Activated T-cell treated with anti-CD3 and anti-CD28 coated beads for 48 hours (primary cell): ENCODE data around the gene IQGAP2.

Source experiments
- DNase-seq: peaks from one replicate; pipeline ENCODE4 v3.0.0-alpha.2; 2020; ENCODE audit warnings: low read depth

Gene IQGAP2

GRCh38 chr5:76402886-76403765 lies at the start of gene IQGAP2:
Gene IQGAP2, plus strand, starts transcription at chr5:76403285. Its CDS starts 261 bp downstream, at chr5:76403546.
- peak; percentile 81 for DNase-seq

- DNase-seq, result no peak
Observed at GRCh38 chr5:76356887-76357286, 46.2 kb upstream of the IQGAP2 start.

GRCh38 chr5:76363352-76364225 lies 39.5 kb upstream of the IQGAP2 start:
- DNase-seq, result no peak

GRCh38 chr5:76364226-76364589 lies 38.9 kb upstream of the IQGAP2 start:
- DNase-seq, result no peak

DNA sequence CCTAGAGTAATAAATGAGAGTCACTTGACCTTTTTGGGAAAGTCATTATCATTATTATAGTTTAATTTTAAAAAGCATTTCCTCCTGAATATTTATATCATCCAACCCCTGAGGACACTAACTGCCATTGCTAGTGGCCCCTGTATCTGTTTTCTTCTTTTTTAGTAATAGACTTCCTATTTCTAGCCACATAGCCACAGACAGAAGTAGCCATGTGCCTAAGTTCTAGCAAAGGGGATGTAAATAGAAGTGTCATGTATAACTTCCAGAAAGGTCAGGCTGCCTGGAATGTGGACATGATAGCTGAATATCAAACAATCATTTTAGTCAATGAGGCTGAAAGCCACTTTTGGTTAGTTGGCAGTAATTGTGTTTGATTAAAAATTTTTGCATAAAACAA lies 37.5 kb upstream of the IQGAP2 start:
- no peak for DNase-seq

GRCh38 chr5:76366596-76366995 lies 36.5 kb upstream of the IQGAP2 start:
- DNase-seq, result no peak

DNA sequence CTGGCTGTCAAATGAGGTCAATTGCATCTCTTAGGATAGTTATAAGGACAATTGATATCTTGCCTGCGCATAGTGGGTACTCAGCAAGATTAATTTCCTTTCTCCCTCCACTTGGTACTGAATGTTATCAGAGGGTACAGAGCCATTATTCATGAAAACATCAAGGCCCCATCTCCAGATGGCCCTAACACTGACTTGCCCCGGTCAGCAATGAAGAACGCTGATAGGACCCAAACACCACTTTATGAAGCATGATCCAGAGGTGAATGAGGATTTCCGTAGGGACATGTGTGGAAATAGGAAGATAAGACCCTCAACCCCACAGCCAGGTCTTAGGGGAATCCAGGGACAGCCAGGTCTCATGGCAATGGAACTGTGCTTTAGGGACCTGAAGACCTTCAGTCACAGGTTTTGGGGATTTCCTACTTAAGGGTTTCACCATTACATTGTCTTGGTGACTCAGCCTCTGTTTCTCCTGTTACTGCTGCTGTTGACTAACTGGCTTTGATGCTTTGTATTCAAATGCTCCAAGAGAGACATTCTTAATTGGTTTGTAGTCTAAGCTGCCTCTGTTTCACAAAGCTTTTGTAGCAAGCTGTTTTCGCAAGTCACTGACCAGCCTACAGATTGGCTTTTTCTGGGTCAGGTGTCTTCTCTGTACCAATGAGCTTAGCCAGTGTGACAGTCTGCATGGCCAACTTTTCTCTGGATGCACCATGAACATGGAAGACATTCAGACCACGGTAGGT lies 35.3 kb upstream of the IQGAP2 start:
- peak; percentile 5 for DNase-seq

DNA sequence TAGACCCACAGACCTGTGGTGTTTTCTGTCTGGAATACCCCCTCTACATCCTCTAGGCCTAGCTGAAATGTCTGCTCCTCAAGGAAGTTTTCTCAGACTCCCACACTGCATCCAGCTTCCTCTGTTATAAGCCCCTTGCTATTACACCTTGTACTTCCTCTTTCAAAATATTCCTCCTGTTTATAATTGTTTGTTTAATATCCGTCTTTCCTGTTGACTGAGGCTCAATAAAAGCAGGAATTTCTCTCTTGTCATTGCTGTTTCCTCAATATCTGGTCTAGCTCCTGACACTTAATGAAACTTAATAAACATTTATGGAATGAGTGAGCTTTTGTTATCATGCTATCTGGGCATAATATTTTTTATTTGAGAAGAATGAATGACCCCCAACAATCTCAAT lies 34.1 kb upstream of the IQGAP2 start:
- DNase-seq, result no peak

DNA sequence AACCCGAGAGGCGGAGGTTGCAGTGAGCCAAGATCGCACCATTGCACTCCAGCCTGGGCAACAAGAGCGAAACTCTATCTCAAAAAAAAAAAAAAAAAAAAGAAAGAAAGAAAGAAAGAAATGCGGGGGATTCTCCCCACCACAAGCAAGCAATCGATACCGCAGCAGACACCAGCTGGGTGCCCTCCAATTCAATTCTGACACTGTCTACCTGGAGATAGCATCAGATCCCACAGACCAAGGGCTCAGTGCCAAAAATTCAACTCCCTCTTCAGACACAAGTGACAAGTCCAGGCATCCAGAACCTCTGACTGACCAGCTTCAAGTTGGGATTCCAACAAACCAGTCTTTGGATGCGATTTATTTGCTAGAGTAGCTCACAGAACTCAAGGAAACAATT lies 33.4 kb upstream of the IQGAP2 start:
- peak; percentile 21 for DNase-seq

DNA sequence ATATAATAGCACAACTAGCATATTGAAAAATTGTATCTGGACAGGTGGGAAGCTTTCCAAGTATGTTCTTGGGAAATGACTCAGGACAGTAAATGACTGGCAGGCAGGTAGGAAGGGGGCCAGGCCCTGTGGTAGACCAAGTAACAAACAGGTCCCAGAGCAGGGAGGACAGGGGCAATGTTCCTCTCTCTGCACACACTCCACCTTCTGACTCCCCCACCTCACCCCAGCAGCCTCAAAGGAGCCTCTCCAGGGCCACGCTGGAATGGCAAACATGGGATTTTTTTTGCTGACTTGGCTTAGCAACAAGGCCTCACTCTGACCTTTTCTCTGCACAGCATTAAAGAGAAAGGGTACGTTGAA lies 31.1 kb upstream of the IQGAP2 start:
- DNase-seq, result no peak

GRCh38 chr5:76372323-76373054 lies 30.6 kb upstream of the IQGAP2 start:
- DNase-seq, result no peak

GRCh38 chr5:76376148-76376865 lies 26.8 kb upstream of the IQGAP2 start:
- no peak for DNase-seq

- no peak for DNase-seq
Observed at GRCh38 chr5:76376866-76377230, 26.2 kb upstream of the IQGAP2 start.

DNA sequence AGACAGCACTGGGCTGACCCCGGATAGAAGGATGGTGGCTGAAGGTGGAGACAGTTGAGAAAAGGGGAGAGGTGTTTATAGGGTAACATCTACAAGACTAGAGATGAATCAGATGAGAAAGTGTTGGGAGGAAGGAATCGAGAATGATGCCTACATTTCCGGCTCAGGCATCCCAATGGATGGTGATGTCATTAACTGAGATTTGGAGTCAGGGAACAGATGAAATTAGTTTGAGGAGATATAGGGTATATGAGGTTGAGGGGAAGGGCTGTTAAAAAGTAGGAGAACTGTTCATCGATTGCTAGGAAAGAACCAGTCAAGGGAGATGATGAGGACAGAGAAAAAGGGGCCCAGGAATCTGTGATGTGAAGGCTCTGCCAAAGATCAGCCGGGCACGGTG lies 24.7 kb upstream of the IQGAP2 start:
- no peak for DNase-seq

- DNase-seq, result no peak
Observed at GRCh38 chr5:76379316-76379715, 23.8 kb upstream of the IQGAP2 start.

DNA sequence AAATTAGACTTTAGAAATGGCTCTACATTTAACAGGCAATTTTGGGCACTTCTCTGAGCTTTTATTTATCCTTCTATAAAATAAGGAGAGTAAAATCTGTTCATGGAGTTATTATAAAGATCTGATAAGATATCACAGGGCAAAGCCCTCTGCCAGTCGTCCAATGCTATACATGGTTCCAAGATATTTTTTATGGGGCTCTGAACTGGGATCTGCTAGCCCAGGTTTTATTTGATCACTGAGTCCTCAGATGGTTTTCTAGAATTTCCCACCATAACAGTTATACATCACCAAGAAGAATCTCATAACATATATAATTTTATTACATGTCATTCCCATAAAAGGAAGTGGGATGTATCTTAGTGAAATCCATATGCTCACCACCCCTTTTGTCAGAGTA lies 23.2 kb upstream of the IQGAP2 start:
- no peak for DNase-seq

- no peak for DNase-seq
Observed at GRCh38 chr5:76380346-76381066, 22.6 kb upstream of the IQGAP2 start.

- DNase-seq, result no peak
Observed at GRCh38 chr5:76383126-76383832, 19.8 kb upstream of the IQGAP2 start.

GRCh38 chr5:76384189-76384588 lies 18.9 kb upstream of the IQGAP2 start:
- no peak for DNase-seq

DNA sequence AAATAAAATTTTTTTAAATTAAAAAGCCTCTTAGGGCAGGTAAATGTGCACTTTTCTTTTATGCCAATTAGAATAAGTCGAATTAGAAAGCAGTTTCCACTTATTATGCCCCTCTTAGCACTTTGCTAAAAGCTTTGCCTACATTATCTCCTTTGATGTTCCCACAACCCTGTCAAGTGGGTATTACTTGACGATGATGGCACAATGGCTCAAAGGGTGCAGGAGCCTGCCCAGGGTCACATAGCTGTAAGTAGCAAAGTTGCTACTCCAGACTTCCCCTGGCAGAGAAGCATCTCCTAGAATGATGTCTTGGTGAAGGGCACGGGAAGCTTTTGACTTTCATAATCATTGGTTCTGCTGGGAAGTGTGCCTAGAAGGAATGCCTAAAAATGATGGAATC lies 18.4 kb upstream of the IQGAP2 start:
- DNase-seq, result no peak
